ENCODE results near the gene HEPHL1. TPM values are rescaled to one million over a fixed set of nuclear protein-coding genes. Genes with fewer than 3 reads are reported as not detected.

Gene HEPHL1, protein sequence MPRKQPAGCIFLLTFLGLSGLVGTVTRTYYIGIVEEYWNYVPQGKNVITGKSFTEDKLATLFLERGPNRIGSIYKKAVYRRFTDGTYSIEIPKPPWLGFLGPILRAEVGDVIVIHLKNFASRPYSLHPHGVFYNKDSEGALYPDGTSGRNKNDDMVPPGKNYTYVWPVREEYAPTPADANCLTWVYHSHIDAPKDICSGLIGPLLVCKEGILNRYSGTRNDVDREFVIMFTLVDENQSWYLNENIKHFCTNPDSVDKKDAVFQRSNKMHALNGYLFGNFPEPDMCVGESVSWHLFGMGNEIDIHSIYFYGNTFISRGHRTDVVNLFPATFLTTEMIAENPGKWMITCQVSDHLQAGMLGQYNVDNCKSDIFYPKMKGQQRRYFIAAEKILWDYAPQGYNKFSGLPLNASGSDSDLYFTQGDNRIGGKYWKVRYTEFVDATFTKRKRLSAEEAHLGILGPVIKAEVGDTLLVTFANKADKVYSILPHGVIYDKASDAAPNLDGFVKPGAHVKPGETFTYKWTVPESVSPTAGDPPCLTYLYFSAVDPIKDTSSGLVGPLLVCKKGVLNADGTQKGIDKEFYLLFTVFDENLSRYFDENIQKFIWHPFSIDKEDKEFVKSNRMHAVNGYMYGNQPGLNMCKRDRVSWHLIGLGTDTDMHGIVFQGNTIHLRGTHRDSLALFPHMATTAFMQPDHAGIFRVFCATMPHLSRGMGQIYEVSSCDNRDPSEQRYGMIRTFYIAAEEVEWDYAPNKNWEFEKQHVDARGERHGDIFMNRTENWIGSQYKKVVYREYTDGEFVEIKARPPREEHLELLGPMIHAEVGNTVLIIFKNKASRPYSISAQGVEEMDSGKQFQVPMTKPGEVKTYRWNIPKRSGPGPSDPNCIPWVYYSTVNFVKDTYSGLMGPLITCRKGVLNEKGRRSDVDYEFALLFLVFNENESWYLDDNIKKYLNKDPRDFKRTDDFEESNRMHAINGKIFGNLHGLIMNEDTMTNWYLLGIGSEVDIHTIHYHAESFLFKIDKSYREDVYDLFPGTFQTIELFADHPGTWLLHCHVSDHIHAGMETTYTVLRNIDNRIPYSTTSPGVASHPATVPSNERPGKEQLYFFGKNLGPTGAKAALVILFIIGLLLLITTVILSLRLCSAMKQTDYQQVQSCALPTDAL
- polyA plus RNA-seq (2012; ENCODE audit: insufficient read length, low read depth) = not detected

DNA sequence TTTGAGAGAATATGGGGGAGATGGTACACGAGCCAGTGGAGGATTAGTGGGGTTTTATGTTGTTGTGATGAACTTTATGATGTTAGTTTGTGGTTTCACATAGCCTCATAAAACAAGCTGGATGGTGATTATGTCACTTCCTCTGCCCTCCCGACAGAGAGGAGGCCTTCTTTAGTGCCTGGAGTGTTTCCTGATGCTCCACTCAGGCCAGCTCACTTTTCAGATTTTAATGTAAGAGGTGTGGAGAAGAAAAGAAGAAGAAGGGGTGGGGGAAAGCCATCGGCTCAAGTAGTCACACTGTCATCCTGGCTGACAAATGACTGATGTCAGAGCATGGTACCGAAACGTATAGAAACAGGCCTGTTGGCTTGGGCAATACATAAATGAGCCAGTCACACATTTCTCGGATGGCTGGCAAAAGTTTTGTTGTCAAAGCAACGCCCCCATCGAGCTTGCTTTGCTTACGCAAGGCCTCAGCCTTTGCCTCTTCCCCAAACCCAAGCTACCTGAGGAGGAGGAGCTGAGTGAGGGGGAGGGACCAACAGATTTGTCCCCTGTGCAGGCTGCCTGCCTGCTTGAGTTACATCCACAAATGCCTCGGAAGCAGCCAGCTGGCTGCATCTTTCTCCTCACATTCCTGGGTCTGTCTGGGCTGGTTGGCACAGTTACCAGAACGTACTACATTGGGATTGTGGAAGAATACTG is at the start of gene HEPHL1:
TSS of gene HEPHL1 (plus strand) at position 578 of the 705 bp plus-strand sequence. CDS start at position 593, 15 bp downstream.
- TF ChIP-seq POLR2AphosphoS5 (IDR thresholded peaks at IDR 0.05; ENCODE audit: low read depth, low read length) (no peak), SIN3A (IDR thresholded peaks at IDR 0.05; ENCODE audit: borderline replicate concordance, insufficient read depth, low read length) (no peak), FOXP2 (optimal IDR thresholded peaks at IDR 0.05; ENCODE audit: borderline replicate concordance, extremely low read depth, extremely low read length, insufficient read depth) (no peak), TAF1 (IDR thresholded peaks at IDR 0.05; ENCODE audit: borderline replicate concordance, insufficient read depth, low read length) (no peak)
- TF ChIP-seq, protein P1, sequence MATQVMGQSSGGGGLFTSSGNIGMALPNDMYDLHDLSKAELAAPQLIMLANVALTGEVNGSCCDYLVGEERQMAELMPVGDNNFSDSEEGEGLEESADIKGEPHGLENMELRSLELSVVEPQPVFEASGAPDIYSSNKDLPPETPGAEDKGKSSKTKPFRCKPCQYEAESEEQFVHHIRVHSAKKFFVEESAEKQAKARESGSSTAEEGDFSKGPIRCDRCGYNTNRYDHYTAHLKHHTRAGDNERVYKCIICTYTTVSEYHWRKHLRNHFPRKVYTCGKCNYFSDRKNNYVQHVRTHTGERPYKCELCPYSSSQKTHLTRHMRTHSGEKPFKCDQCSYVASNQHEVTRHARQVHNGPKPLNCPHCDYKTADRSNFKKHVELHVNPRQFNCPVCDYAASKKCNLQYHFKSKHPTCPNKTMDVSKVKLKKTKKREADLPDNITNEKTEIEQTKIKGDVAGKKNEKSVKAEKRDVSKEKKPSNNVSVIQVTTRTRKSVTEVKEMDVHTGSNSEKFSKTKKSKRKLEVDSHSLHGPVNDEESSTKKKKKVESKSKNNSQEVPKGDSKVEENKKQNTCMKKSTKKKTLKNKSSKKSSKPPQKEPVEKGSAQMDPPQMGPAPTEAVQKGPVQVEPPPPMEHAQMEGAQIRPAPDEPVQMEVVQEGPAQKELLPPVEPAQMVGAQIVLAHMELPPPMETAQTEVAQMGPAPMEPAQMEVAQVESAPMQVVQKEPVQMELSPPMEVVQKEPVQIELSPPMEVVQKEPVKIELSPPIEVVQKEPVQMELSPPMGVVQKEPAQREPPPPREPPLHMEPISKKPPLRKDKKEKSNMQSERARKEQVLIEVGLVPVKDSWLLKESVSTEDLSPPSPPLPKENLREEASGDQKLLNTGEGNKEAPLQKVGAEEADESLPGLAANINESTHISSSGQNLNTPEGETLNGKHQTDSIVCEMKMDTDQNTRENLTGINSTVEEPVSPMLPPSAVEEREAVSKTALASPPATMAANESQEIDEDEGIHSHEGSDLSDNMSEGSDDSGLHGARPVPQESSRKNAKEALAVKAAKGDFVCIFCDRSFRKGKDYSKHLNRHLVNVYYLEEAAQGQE (IDR thresholded peaks at IDR 0.05; ENCODE audit: insufficient read depth in 1 of 2, low read depth in 2 of 2, low read length in 2 of 2) = no peak

DNA sequence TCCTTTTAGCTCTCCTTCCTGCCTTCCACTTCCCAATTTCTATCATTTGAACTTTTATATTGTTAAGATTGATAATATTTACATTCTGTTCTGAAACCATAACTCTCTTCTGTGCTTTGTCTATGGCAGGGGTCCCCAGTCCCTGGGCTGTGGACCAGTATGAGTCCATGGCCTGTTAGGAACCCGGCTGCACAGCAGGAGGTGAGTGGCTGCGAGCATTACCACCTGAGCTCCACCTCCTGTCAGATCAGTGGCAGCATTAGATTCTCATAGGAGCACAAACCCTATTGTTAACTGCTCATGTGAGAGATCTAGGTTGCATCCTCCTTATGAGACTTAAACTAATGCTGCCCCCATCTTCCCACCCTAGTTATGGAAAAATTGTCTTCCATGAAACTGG is 48.4 kb upstream of the HEPHL1 start:
- TF ChIP-seq, protein P1 (IDR thresholded peaks at IDR 0.05; ENCODE audit: insufficient read depth in 1 of 2, low read depth in 2 of 2, low read length in 2 of 2) = no peak
- TF ChIP-seq FOXP2 (optimal IDR thresholded peaks at IDR 0.05; ENCODE audit: borderline replicate concordance, extremely low read depth, extremely low read length, insufficient read depth) (no peak), POLR2AphosphoS5 (IDR thresholded peaks at IDR 0.05; ENCODE audit: low read depth, low read length) (no peak), SIN3A (IDR thresholded peaks at IDR 0.05; ENCODE audit: borderline replicate concordance, insufficient read depth, low read length) (no peak), TAF1 (IDR thresholded peaks at IDR 0.05; ENCODE audit: borderline replicate concordance, insufficient read depth, low read length) (no peak)

DNA sequence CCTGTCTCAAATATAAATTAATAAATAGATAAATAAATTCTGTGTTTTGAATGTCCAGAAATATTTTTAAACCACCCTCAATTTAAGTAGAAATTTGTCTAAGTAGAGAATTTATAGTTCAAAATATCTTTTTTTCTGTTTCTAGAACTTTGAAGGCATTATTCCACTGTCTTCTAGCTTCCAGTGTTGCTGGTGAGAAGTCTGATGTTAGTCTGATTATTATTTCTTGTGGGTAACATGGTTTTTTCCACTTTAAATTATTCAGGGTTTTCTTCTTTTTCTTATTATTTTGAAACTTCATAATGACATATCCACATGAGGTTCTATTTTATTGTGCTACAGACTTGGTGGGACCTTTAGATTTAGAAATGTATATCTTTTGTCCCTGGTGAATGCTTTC is 46.4 kb upstream of the HEPHL1 start:
- TF ChIP-seq FOXP2 (optimal IDR thresholded peaks at IDR 0.05; ENCODE audit: borderline replicate concordance, extremely low read depth, extremely low read length, insufficient read depth) (no peak), POLR2AphosphoS5 (IDR thresholded peaks at IDR 0.05; ENCODE audit: low read depth, low read length) (no peak), TAF1 (IDR thresholded peaks at IDR 0.05; ENCODE audit: borderline replicate concordance, insufficient read depth, low read length) (no peak), SIN3A (IDR thresholded peaks at IDR 0.05; ENCODE audit: borderline replicate concordance, insufficient read depth, low read length) (no peak)
- TF ChIP-seq, protein P1 (IDR thresholded peaks at IDR 0.05; ENCODE audit: insufficient read depth in 1 of 2, low read depth in 2 of 2, low read length in 2 of 2) = no peak

DNA sequence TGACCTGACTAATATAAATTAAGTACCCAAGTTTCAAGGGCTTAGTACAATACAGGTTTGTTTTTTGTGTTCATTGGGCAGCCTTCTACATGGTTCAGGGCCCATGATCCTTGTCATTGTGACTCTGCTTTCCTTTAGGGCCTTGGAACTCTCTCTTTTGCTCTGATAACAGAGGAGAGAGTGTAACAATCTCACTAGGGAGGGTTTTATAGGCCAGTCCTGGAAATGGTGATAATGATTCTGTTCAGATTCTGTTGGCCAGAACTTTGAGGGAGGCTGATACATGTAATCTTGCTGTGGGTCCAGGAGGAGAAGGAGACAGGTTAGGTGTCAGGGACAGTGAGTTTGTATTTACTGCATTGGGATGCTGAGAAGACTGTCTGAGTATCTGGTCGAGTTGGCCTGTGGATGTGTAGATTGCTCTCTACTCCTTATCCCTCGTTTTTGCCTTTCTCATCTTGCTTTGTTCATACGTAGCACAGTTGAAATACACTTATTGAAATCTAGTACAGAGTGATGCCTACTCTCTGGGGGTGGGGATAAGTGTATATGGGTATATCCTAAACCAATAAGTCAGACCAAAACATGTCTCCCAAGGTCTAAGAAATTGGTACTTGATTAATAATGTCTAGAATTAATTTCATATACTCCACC is 37.5 kb upstream of the HEPHL1 start:
- TF ChIP-seq TAF1 (IDR thresholded peaks at IDR 0.05; ENCODE audit: borderline replicate concordance, insufficient read depth, low read length) = no peak
